Small intestine (tissue), 7 donors: ENCODE data around the gene ZNF18. TPM values are rescaled to one million over a fixed set of nuclear protein-coding genes. Genes with fewer than 3 reads are reported as not detected.

ENCODE experiments used
- DNase-seq, 2 donors: peaks; one replicate each; pipeline versions ENCODE4 v3.0.0 to v3.0.0-alpha.2; 2013
- FAIRE-seq: peaks from 2 replicates; lab custom pipeline; 2012; peaks lifted over from hg19 to GRCh38; lab: Jason Lieb, UNC
- H3K27ac ChIP-seq, 3 donors: one replicate each; pipeline ENCODE4 v1.5.1; 2013; ENCODE audit warnings: low read length in 2 of 3, mild to moderate bottlenecking in 2 of 3, control low read depth in 1 of 3, inconsistent platforms in 1 of 3, low read depth in 1 of 3, moderate library complexity in 1 of 3
- H3K27me3 ChIP-seq, 3 donors: one replicate each; pipeline ENCODE4 v1.6.1; 2013; ENCODE audit warnings: low read length in 3 of 3, inconsistent platforms in 1 of 3; ENCODE audit not compliant: control insufficient read depth in 3 of 3, insufficient read depth in 3 of 3
- H3K36me3 ChIP-seq, 3 donors: one replicate each; pipeline ENCODE4 v1.6.1; 2013; ENCODE audit warnings: low read length in 3 of 3, inconsistent platforms in 1 of 3, low read depth in 1 of 3, mild to moderate bottlenecking in 1 of 3, moderate library complexity in 1 of 3; ENCODE audit not compliant: control insufficient read depth in 3 of 3, insufficient read depth in 2 of 3
- H3K4me1 ChIP-seq, 3 donors: one replicate each; pipeline ENCODE4 v1.6.1; 2013; ENCODE audit warnings: low read length in 2 of 3, inconsistent platforms in 1 of 3, low read depth in 1 of 3, mild to moderate bottlenecking in 1 of 3, moderate library complexity in 1 of 3; ENCODE audit not compliant: control insufficient read depth in 3 of 3, insufficient read depth in 2 of 3
- H3K4me3 ChIP-seq, 3 donors: one replicate each; pipeline ENCODE4 v1.5.1; 2013; ENCODE audit warnings: low read length in 3 of 3, control low read depth in 1 of 3, inconsistent platforms in 1 of 3, low read depth in 1 of 3, mild to moderate bottlenecking in 1 of 3, moderate library complexity in 1 of 3
- H3K9me3 ChIP-seq, 2 donors: one replicate each; pipeline ENCODE4 v1.6.1; 2013; ENCODE audit warnings: low read depth in 1 of 2, low read length in 1 of 2; ENCODE audit not compliant: control insufficient read depth in 2 of 2, insufficient read depth in 1 of 2
- WGBS, 3 donors: extraction: QIAGEN DNeasy Blood & Tissue Kit; methylation state at CpG; one replicate each; pipeline ENCODE4 v1.1.7; 2013; 5-methylcytosine and 5-hydroxymethylcytosine counted together
- polyA plus RNA-seq, 4 donors: library from polyadenylated mRNA; stranded (reverse) in 3 of 4; unstranded in 1 of 4; fragments of 200-250 nt in 3 of 4; fragments of 120-200 nt in 1 of 4; gene quantifications; one replicate each; pipeline versions ENCODE4 v1.2.1 to v1.2.3, GENCODE V29; 2013
- donor health status: healthy with polysubstance abuse.
- donor health status: control.
- donor health status: control.
- donor health status: Bipolar disorder and iron deficiency.
- donor health status: healthy.

The ZNF18 gene
- polyA plus RNA-seq, 4 donors, result 4.5 to 9.6 (median 7.1) TPM

DNA sequence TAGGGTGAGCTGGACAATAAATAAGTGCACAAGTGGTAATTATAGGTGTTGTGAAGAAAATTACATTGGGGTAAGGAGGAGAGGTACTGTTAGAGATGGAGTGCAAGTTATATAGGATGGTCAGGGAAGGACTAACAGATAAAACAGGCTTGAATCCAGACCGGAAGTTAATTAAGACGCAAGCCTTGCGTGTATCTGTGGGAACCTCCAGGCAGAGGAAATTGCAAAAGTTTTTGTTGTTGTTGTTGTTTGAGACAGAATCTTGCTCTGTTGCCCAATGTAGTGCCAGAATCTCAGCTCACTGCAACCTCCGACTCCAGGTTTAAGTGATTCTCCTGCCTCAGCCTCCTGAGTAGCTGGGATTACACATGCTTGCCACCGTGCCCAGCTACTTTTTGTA lies 2.4 kb upstream of the ZNF18 start:
- Histone ChIP-seq H3K27ac (no peak overlapping the region), H3K9me3 (no peaks in the 10 kb centered on the region), H3K36me3 (no peaks in the 10 kb centered on the region), H3K27me3 (no peaks in the 10 kb centered on the region), H3K4me3 (no peak overlapping the region), H3K4me1 (no peaks in the 10 kb centered on the region)
- DNase-seq (no peak), FAIRE-seq (no peak)
- WGBS, 3 donors, result 92 to 97% (median 96%) methylated on average over 5 of the region's 5 CpGs

DNA sequence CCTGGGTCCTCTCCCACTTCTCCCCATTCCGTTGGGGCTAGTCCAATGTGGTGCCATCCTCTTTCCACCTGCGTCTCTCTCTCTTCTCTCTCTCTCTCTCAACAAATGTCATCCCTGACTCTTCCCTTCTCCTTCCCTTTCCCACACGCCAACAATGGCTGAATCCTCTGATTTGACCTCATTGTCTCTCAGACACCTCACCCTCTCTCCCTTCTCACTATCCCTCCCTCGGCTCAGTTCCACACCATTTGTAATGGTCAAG lies 628 bp upstream of the ZNF18 start:
- Histone ChIP-seq H3K9me3 (no peaks in the 10 kb centered on the region), H3K27ac (peak overlapping the region; percentile 70 to 83 (median 78)), H3K36me3 (no peaks in the 10 kb centered on the region), H3K4me3 (peak overlapping the region; percentile 67 to 97 (median 82)), H3K4me1 (no peaks in the 10 kb centered on the region), H3K27me3 (no peaks in the 10 kb centered on the region)
- FAIRE-seq, result no peak
- DNase-seq, result no peak
- 40 to 64% (median 53%) methylated on average over 4 of the region's 4 CpGs for WGBS, 3 donors

DNA sequence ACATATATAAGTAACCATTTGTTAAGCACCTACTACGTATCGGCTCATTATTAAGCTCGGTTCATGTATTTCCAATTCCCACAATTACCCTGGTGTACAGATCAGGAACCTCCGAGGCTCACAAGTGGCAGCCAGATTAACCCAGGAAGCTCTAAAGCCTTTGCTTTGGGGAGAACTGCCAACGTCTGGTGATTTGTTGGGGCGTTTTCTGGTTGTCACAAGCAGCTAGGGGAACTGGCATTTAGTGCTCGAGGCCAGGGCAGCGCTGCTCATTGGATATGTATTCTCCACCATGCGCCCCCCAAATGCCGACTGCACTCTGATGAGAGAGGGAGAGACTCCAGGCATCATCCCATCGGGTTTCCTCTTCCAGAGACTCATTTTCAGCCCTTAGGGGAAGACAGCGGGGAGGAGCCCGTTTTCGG lies 541 bp downstream of the ZNF18 start:
- 0 to 1% (median 0%) methylated on average over 14 of the region's 14 CpGs for WGBS, 3 donors
- Histone ChIP-seq H3K27ac (peak overlapping the region; percentile 91 to 96 (median 92)), H3K4me1 (no peaks in the 10 kb centered on the region), H3K9me3 (no peaks in the 10 kb centered on the region), H3K27me3 (no peaks in the 10 kb centered on the region), H3K36me3 (peaks cover 0 to 8% (median 0%) of the 10 kb centered on the region in 3 donors), H3K4me3 (peak overlapping the region; percentile 67 to 97 (median 82))
- DNase-seq (peak in 1 of 2 donors; percentile 58), FAIRE-seq (no peak)

DNA sequence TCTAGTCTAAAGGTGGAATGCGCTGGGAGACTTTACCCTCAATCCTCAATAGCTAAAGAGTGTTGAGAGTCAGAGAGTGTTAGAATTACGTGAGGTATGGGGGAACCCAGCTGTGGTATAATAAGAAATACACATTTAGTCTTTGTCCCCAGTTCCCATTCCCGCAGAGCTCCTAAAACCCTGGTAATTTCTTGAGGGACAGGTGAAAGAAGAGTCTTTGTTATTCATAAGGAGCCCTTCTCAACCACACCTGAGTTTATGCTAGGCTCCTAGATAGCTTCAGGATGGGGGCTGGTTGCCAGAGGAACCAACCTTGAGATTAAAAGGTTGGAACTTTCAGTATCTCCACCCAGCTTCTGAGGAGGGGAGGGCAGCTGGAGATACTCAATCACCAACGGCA lies 5.8 kb downstream of the ZNF18 start:
- no peak for FAIRE-seq

DNA sequence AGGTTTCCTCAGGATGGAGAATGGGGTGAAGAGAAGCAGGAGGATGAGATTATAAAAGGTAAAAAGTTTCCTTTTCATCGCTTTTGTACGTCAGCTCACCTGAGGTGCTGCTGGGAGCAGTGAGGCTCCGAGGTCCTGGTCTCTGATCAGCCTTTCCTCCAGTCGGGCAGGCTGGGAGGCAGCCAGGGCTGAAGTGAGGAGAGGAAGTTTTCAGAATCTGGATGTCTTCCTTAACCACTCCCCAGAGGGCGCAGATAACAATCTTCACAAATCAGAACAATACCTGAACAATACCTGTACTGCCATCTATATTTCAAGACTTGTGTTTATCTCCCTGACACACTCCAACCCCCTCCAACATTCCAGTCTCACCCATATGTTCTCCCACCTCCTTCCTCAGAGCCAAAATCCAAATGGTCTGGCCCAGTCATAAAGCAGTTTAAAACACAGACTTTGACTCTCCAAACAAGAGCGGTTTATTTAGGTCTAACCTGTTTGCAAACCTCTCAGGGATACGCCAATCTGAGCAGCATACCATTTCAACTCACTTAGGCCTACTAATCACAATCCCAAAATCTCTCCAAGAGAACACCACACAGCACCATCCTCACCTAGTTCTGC lies 6.8 kb downstream of the ZNF18 start:
- Histone ChIP-seq H3K9me3 (no peaks in the 10 kb centered on the region), H3K27me3 (no peaks in the 10 kb centered on the region), H3K36me3 (peaks cover 0 to 13% (median 3%) of the 10 kb centered on the region in 3 donors), H3K4me1 (no peaks in the 10 kb centered on the region), H3K27ac (no peak overlapping the region), H3K4me3 (no peak overlapping the region)
- FAIRE-seq, result no peak
- no peak for DNase-seq
- WGBS, 3 donors, result 81 to 92% (median 90%) methylated on average over 7 of the region's 7 CpGs

More for the DNA sequence above, 5.8 kb downstream of the ZNF18 start:
- Histone ChIP-seq H3K4me1 (no peaks in the 10 kb centered on the region), H3K9me3 (no peaks in the 10 kb centered on the region), H3K27ac (no peak overlapping the region), H3K27me3 (no peaks in the 10 kb centered on the region), H3K4me3 (no peak overlapping the region), H3K36me3 (peaks cover 0 to 13% (median 3%) of the 10 kb centered on the region in 3 donors)
- WGBS, 3 donors, result 67 to 74% (median 69%) methylated on average over 4 of the region's 4 CpGs
- no peak for DNase-seq

DNA sequence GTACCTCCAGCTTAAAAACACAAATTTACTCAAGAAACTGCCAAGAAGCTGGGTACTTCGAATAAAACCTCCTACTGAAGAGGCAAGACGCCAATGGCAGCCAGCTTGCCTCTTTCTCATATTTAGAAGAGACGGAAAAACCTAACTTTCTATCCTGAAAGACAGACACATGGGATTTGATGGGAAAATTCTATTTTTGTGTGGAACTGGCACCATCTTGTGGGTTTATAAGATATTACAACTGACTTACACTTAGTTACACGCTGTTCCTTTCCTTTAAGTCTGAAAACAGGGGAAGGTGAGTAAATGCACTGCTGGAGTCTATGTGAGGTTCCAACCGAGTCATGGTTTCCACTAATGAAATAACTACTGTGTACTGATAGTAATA lies 10.3 kb downstream of the ZNF18 start:
- FAIRE-seq, result no peak
- Histone ChIP-seq H3K36me3 (peaks cover 3 to 9% (median 4%) of the 10 kb centered on the region in 3 donors), H3K9me3 (no peaks in the 10 kb centered on the region), H3K4me1 (no peaks in the 10 kb centered on the region), H3K27me3 (no peaks in the 10 kb centered on the region), H3K27ac (no peak overlapping the region), H3K4me3 (no peak overlapping the region)
- WGBS, 3 donors, result 49 to 66% (median 64%) methylated on average over 5 of the region's 5 CpGs
- DNase-seq, result peak; percentile 13 to 30

DNA sequence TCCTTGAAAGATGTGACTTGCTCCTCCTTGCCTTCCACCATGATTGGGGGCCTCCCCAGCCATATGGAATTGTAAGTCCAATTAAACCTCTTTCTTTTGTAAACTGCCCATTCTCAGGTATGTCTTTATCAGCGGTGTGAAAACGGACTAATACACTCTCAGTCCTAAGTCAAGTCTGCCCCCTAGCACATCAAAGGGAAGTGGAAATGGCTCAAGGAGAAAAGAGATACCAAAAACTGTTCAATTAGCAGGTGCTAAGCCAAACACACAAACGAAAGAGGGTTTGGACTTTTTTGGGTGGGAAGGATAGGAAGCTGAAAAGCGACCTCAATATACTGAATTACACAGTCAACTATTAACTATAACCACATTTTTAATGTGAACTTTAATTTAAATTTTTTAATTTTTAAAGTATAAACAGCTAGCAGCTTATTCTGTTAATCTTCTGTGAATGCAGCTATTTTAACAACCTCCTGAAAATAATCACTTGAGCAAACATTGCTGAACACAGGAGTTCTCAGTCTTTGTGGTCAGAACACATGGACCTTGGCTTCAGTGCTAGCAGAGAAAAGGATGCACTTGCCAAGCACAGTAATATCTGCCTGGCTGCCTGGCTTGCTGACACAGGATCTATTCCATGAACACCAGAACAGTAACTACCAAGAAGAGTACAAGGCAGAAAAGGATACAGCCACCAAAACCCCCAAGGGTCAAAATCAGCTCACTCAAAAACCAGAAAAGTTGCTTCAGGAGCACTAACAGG lies 10.9 kb downstream of the ZNF18 start:
- Histone ChIP-seq H3K27ac (no peak overlapping the region), H3K9me3 (no peaks in the 10 kb centered on the region), H3K36me3 (peaks cover 3 to 5% (median 4%) of the 10 kb centered on the region in 3 donors), H3K4me1 (no peaks in the 10 kb centered on the region), H3K4me3 (no peak overlapping the region), H3K27me3 (no peaks in the 10 kb centered on the region)
- no peak for DNase-seq
- no peak for FAIRE-seq
- 94% methylated on average over 4 of the region's 4 CpGs for WGBS, 3 donors

DNA sequence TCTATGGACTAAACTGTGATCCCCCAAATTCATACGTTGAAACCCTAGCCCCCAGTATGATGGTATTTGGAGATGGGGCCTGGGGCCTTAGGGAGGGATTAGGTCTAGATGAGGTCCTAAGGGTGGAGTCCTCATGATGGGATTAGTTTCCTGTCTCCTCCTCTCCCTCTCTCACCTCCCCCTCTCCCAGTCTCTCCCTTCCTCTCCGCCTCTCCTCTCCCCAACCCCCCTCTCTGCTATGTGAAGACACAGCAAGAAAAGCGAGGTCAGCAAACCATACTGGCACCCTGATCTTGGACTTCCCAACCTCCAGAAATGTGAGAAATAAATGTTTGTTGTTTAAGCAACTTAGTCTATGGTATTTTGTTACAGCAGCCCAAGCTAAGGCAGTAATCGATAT lies 15.4 kb downstream of the ZNF18 start:
- H3K4me1 ChIP-seq, result no peaks in the 10 kb centered on the region

More for the DNA sequence above, 15.4 kb downstream of the ZNF18 start:
- H3K36me3 ChIP-seq, result peaks cover 2 to 17% (median 13%) of the 10 kb centered on the region in 3 donors
- no peak overlapping the region for H3K27ac ChIP-seq
- no peak overlapping the region for H3K4me3 ChIP-seq
- 94 to 98% (median 96%) methylated on average over 4 of the region's 4 CpGs for WGBS, 3 donors
- H3K27me3 ChIP-seq, result no peaks in the 10 kb centered on the region
- H3K9me3 ChIP-seq, result no peaks in the 10 kb centered on the region
- DNase-seq (no peak), FAIRE-seq (no peak)
